ENCODE measurements around the gene CACNA1E.

CACNA1E gene

GRCh38 chr1:181733486-181733885 lies 250.2 kb downstream of the CACNA1E start:
- no peak for TF ChIP-seq TAF1 (IDR thresholded peaks at IDR 0.05; ENCODE audit: borderline replicate concordance, insufficient read depth, low read length)
- no peak for TF ChIP-seq SIN3A (IDR thresholded peaks at IDR 0.05; ENCODE audit: borderline replicate concordance, insufficient read depth, low read length)
- no peak for TF ChIP-seq POLR2AphosphoS5 (IDR thresholded peaks at IDR 0.05; ENCODE audit: low read depth, low read length)
- no peak for TF ChIP-seq FOXP2 (optimal IDR thresholded peaks at IDR 0.05; ENCODE audit: borderline replicate concordance, extremely low read depth, extremely low read length, insufficient read depth)
- TF ChIP-seq REST (IDR thresholded peaks at IDR 0.05; ENCODE audit: insufficient read depth in 1 of 2, low read depth in 2 of 2, low read length in 2 of 2): no peak

- no peak for TF ChIP-seq TAF1 (IDR thresholded peaks at IDR 0.05; ENCODE audit: borderline replicate concordance, insufficient read depth, low read length)
- no peak for TF ChIP-seq REST (IDR thresholded peaks at IDR 0.05; ENCODE audit: insufficient read depth in 1 of 2, low read depth in 2 of 2, low read length in 2 of 2)
- TF ChIP-seq SIN3A (IDR thresholded peaks at IDR 0.05; ENCODE audit: borderline replicate concordance, insufficient read depth, low read length): no peak
- no peak for TF ChIP-seq FOXP2 (optimal IDR thresholded peaks at IDR 0.05; ENCODE audit: borderline replicate concordance, extremely low read depth, extremely low read length, insufficient read depth)
- TF ChIP-seq POLR2AphosphoS5 (IDR thresholded peaks at IDR 0.05; ENCODE audit: low read depth, low read length): no peak
Observed at GRCh38 chr1:181737056-181737455, 253.7 kb downstream of the CACNA1E start.

GRCh38 chr1:181739214-181739613 lies 255.9 kb downstream of the CACNA1E start:
- TF ChIP-seq SIN3A (IDR thresholded peaks at IDR 0.05; ENCODE audit: borderline replicate concordance, insufficient read depth, low read length) (no peak), REST (IDR thresholded peaks at IDR 0.05; ENCODE audit: insufficient read depth in 1 of 2, low read depth in 2 of 2, low read length in 2 of 2) (no peak), POLR2AphosphoS5 (IDR thresholded peaks at IDR 0.05; ENCODE audit: low read depth, low read length) (no peak), FOXP2 (optimal IDR thresholded peaks at IDR 0.05; ENCODE audit: borderline replicate concordance, extremely low read depth, extremely low read length, insufficient read depth) (no peak), TAF1 (IDR thresholded peaks at IDR 0.05; ENCODE audit: borderline replicate concordance, insufficient read depth, low read length) (no peak)

- TF ChIP-seq POLR2AphosphoS5 (IDR thresholded peaks at IDR 0.05; ENCODE audit: low read depth, low read length) (no peak), SIN3A (IDR thresholded peaks at IDR 0.05; ENCODE audit: borderline replicate concordance, insufficient read depth, low read length) (no peak), REST (IDR thresholded peaks at IDR 0.05; ENCODE audit: insufficient read depth in 1 of 2, low read depth in 2 of 2, low read length in 2 of 2) (no peak), FOXP2 (optimal IDR thresholded peaks at IDR 0.05; ENCODE audit: borderline replicate concordance, extremely low read depth, extremely low read length, insufficient read depth) (no peak), TAF1 (IDR thresholded peaks at IDR 0.05; ENCODE audit: borderline replicate concordance, insufficient read depth, low read length) (no peak)
Observed at GRCh38 chr1:181742426-181742825, 259.1 kb downstream of the CACNA1E start.

GRCh38 chr1:181743878-181744312 lies 260.6 kb downstream of the CACNA1E start:
- TF ChIP-seq TAF1 (IDR thresholded peaks at IDR 0.05; ENCODE audit: borderline replicate concordance, insufficient read depth, low read length): no peak
- no peak for TF ChIP-seq POLR2AphosphoS5 (IDR thresholded peaks at IDR 0.05; ENCODE audit: low read depth, low read length)
- no peak for TF ChIP-seq SIN3A (IDR thresholded peaks at IDR 0.05; ENCODE audit: borderline replicate concordance, insufficient read depth, low read length)
- TF ChIP-seq REST (IDR thresholded peaks at IDR 0.05; ENCODE audit: insufficient read depth in 1 of 2, low read depth in 2 of 2, low read length in 2 of 2): no peak
- TF ChIP-seq FOXP2 (optimal IDR thresholded peaks at IDR 0.05; ENCODE audit: borderline replicate concordance, extremely low read depth, extremely low read length, insufficient read depth): no peak

Data from PFSK-1 (cell line).